Esophagus muscularis mucosa (tissue), 3 donors: ENCODE results near the gene OR10A4.

Source experiments
- POLR2A ChIP-seq: fragments of 450-650 bp; IDR thresholded peaks from one replicate; pipeline ENCODE4 v1.6.1; 2017; ENCODE audit warnings: antibody characterized with exemption, moderate library complexity, mild to moderate bottlenecking, low read depth
- POLR2AphosphoS5 ChIP-seq, 2 donors: sonication (generic); formaldehyde crosslinking; IDR thresholded peaks; one replicate each; pipeline ENCODE4 v1.6.1; 2017; ENCODE audit warnings: antibody characterized with exemption in 2 of 2
- TF ChIP-seq, protein P1 (sequence below), 3 experiments: fragments of 200-600 bp in 2 of 3; fragments of 450-650 bp in 1 of 3; sonication (generic) in 2 of 3; IDR thresholded peaks; one replicate each; pipeline ENCODE4 v1.5.1; 2017 to 2019; ENCODE audit warnings: antibody characterized with exemption in 3 of 3, mild to moderate bottlenecking in 2 of 3, moderate library complexity in 1 of 3

DNA sequence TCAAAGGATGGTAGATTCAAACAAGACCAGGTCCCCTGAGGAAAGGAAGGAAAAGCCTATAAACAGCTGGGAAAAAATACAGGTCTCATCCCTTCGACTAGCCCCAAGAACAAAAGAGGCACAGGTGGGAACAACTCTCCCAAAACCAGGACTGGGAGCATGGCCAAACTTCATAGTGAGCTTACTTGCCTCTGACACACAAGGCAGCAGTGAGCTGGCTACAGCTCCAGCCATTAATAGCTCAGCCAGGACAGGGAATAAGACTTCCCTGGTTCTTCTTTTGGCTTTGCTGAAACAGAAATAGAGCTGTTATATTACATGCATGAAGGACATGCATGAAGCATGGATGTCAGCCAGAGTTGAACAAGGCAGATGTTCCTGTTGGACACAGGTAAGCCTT is 13.5 kb upstream of the OR10A4 start, which contains the start of gene OR10A2:
- TF ChIP-seq POLR2A (no peak), POLR2AphosphoS5 (IDR thresholded peaks at IDR 0.05) (no peak)
- TF ChIP-seq, protein P1, sequence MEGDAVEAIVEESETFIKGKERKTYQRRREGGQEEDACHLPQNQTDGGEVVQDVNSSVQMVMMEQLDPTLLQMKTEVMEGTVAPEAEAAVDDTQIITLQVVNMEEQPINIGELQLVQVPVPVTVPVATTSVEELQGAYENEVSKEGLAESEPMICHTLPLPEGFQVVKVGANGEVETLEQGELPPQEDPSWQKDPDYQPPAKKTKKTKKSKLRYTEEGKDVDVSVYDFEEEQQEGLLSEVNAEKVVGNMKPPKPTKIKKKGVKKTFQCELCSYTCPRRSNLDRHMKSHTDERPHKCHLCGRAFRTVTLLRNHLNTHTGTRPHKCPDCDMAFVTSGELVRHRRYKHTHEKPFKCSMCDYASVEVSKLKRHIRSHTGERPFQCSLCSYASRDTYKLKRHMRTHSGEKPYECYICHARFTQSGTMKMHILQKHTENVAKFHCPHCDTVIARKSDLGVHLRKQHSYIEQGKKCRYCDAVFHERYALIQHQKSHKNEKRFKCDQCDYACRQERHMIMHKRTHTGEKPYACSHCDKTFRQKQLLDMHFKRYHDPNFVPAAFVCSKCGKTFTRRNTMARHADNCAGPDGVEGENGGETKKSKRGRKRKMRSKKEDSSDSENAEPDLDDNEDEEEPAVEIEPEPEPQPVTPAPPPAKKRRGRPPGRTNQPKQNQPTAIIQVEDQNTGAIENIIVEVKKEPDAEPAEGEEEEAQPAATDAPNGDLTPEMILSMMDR (IDR thresholded peaks at IDR 0.05): no peak
